GM12801 (cell line): ENCODE measurements around the gene GPRC5A.

Experiments used
- TF ChIP-seq, protein P1 (sequence below): IDR thresholded peaks from one replicate; pipeline ENCODE4 v1.5.1; 2011; ENCODE audit warnings: control low read depth; ENCODE audit not compliant: insufficient read length; ENCODE audit errors: extremely low read depth

Gene GPRC5A

DNA sequence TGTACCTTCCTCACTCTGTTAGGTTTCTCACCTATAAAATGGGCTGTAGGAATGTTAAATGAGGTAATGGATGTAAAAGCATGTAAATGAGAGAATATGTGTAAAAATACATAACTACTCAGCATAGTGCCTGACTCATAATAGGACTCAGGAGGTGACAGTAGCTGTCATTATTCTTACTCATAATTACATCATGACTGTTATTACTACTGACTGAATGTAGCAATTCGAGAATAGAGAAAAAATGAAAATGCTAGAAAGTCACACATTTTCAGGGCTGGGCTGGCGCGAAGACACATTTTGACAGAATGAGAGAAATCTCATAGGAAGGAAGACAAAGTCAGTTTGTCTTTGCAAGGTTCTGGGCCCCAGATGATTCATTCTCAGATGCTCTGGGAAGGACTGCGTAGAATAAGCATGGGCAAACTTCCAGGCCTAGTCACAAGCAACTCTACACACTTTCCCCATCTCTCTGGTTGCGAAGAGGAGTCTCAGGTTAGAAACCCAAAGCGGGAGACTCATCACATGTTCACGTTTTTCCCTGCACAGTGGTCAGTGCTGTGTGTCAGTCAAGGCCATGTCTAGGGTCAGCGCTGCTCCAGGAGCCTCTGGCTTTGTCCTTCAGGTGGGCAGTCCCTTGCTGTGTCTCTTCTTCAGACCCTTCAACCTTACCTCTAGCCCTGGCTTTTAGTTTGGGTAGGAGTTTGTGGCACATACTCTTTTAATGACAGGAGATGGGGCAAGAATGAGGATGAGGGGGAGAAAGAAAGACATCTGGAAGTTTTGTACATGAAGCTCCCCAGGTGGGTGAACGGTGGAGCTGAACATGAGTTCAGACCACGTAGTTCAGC is 8.4 kb downstream of the GPRC5A start:
- TF ChIP-seq, protein P1, sequence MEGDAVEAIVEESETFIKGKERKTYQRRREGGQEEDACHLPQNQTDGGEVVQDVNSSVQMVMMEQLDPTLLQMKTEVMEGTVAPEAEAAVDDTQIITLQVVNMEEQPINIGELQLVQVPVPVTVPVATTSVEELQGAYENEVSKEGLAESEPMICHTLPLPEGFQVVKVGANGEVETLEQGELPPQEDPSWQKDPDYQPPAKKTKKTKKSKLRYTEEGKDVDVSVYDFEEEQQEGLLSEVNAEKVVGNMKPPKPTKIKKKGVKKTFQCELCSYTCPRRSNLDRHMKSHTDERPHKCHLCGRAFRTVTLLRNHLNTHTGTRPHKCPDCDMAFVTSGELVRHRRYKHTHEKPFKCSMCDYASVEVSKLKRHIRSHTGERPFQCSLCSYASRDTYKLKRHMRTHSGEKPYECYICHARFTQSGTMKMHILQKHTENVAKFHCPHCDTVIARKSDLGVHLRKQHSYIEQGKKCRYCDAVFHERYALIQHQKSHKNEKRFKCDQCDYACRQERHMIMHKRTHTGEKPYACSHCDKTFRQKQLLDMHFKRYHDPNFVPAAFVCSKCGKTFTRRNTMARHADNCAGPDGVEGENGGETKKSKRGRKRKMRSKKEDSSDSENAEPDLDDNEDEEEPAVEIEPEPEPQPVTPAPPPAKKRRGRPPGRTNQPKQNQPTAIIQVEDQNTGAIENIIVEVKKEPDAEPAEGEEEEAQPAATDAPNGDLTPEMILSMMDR, result no peak

DNA sequence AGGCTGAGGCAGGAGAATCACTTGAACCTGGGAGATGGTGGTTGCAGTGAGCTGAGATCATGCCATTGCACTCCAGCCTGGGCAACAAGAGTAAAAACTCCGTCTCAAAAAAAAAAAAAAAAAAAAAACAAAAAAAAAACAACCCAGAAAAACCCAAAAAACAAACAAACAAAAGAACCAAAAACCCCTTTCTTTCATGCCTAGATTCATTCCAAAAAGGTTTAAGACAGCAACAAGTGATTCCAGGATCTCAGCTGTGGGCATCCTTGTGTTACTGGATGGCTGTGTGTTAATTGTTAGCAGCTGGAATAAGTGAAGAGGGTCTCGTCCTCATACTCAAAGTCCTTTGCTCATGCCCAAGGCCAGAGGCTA is 9.4 kb downstream of the GPRC5A start:
- TF ChIP-seq, protein P1, result no peak

DNA sequence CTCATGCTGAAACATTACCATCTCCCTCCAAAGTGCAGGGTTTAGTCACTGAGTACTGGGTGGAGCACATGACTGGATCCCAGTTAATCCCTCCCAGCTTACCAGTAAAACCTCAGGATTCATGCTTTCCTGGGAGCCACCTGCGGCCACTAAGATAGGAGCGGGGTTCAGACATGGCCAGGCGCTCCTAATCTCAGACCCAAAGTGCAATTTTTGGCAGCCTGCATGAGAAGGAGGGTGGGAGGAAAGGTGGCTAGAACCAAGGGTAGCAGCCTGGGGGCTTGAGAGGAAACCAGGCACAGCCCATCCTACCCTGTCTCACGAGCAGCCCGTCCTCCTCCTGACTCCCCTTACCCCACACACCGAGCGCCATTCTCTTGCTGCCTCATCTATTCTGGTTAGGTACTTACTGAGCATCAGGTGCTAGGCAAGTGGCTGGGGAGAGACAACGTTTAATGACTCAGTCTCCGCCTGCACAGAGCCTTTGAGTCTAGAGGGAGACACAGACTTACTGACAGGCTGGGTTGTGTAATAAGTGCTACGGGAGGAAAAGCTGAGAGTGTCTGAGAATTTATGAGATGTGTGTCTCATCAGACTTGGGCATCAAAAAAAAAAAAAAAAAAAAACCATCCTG is 9.9 kb downstream of the GPRC5A start:
- TF ChIP-seq, protein P1, result no peak

DNA sequence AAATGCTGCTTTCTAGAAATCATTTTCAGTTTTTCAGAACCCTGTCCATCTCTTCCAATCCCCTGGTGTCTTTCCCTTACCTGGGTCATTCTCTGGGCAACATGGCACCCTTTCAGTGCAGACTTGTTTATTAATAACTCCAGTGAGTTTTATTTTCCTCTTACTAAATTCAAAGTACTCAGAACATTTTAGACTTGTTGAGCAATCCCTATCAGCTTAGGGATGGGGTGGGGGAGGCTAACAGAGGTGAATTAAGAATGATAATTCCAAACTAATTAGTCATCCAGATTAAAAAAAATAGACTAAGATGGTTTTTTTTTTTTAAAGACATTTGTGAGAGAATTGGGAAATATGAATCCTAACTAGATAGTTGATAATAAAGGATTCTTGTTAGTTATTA is 10.7 kb downstream of the GPRC5A start:
- TF ChIP-seq, protein P1, result no peak

DNA sequence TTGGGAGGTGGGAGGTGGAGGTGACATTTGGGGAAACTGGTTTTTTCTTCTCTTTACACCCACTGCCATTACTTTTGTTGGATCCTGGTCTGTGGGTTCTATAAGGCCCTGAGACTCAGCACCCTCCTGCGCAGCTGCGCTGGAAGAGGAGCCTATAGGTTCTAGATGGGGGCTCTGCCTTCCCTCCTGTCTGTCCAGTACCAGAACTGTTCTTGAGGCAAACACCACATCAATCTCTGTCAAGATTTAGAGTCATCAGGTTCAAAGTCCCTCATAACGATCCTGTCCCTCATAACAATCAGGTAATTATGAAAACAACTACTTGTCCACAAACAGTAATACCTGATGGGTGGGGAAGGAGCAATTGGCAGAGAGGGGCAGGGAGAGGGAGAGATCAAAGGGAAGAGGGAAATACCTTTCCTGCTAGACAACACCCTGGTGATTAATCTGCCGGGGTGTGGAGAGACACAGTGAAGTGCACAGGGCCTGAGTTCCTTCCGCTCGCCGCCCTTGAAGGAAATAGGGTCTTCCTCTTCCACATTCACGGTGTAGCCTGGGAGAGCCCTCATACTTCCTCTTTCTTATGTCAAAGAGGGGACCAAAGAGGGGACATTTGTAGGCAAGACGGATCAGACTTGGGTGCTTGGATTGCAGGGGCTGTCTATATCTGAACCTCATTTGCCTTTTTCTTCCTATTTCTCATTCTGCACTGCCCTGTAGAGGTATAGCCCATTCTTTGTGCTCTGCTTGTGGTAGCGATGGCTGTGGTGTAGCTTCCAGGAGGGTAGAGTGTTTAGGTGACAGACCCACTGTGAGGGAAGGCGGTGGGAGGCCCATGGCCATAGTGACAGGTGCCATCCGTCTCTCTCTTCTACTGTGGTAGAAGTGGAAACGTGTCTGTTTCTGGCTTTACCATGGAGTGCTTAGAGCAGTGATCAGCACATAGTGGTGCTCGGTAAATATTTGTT is 12.6 kb downstream of the GPRC5A start:
- TF ChIP-seq, protein P1, result no peak

DNA sequence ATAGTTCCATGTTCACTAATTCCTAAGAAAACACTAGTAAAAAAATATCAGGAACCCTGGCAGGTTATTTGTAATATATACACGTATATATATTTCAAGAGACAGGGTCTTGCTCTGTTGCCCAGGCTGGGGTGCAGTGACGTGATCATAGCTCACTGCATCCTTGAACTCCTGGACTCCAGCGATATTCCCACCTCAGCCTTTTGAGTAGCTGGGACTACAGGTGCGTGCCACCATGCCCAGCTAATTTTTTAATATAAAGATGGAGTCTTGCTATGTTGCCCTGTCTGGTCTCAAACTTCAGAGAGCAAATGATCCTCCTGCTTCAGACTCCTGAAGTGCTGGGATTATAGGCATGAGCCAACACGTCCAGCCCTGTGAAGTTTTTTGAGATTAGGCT is 16.2 kb downstream of the GPRC5A start:
- TF ChIP-seq, protein P1, result no peak

DNA sequence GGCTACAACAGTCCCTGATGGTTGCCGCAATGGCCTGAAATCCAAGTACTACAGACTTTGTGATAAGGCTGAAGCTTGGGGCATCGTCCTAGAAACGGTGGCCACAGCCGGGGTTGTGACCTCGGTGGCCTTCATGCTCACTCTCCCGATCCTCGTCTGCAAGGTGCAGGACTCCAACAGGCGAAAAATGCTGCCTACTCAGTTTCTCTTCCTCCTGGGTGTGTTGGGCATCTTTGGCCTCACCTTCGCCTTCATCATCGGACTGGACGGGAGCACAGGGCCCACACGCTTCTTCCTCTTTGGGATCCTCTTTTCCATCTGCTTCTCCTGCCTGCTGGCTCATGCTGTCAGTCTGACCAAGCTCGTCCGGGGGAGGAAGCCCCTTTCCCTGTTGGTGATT is 16.9 kb downstream of the GPRC5A start:
- TF ChIP-seq, protein P1, result no peak
